Hematopoietic multipotent progenitor cell treated with erythropoietin and hydrocortisone succinate and interleukin-3 and kit ligand, for 8 days (in vitro differentiated cells): ENCODE results near the gene AKR7A2.
A peak's percentile ranks its signal among the peaks of the same experiment; 100 is the strongest.
"Not testable (repeated sequence)": the region's sequence is repeated elsewhere in the genome, so short reads cannot be mapped to it uniquely, and the experiment has no call there.

Source experiments
- DNase-seq: peaks from one replicate; pipeline ENCODE4 v3.0.0-alpha.2; 2015

Gene AKR7A2

DNA sequence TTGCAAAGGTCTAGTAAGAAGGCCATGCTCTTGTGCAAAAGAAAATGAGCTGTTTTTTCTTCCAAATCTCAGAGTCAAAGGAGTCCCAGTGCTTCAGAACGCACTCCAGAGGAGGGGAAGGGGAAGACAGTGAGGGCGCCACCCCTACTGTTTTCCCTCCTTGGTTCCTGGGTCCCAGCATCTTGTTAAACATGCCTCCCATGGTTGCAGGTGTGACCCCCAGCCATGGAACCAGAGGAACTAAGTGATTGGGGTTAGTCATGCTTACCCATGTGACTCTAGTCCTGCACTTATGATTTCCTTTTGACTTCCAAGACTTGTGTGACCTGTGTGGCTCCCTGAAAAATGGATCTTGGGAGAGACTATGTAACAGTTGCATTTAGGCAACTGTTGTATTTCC is 17.3 kb downstream of the AKR7A2 start:
- no peak for DNase-seq

DNA sequence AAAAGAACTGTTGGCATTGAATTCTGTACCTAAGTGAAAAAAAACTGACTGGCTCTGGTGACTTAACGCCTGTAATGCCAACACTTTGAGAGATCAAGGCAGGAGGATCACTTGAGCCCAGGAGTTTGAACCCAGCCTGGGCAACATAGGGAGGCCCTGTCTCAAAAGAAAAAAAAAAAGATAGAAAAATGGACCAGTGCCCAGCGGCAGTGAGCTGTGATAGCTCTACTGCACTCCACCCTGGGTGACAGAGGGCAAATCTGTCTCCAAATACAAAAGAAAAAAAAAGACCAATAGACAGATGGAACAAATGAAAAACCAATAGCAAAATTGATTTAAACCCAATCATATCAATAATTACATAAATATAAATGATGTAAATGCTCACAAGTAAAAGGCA is 22.7 kb downstream of the AKR7A2 start:
- DNase-seq, result peak; percentile 18

DNA sequence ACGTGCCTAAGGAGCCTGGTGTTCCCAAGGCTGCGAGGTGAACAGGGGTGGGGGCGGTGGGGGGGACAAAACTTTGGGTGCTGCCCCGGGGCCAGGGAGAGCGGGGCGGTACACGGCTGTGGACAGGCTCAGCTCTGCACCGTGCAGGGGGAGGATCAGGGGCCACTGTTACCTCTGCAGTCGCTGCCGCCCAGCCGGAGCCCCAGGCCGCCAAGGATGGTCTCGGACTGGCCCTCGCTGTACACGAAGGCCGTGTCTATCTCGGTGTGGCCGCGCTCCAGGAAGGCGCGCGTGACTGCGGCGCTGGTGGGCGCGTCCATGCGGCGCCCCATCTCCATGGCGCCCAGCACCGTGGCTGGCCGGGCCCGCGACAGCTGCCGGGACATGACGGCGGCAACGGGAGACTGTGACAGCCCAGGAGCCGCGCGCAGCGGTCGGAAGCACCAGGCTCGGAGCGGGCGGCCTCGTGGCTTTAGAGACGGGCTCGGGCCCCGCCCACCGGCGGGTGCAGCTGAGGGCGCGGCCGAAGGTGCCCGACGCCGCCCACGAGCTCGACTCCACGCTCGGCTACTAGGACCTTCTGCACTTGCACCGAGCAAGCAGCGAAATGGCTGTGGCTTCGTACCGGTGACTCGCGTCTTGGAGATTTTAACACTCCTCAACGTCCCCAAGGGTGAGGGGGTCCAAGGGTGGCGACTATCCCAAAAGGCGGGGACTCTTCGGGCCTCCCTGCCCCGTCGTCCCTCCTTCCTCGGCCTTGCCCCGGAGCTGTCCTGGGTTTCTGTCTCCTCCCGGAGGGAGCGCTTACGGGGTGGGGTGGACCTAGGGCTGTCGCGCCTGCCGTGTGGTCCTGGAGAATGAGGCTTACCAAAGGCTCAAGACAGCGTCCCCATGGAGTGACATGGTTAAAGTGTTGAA is 23.4 kb downstream of the AKR7A2 start, which contains the start of gene AKR7A3:
Gene AKR7A3 (minus strand): TSS at position 447 of the 918 bp plus-strand sequence. CDS start 61 bp downstream, at position 386.
- DNase-seq, result peak; percentile 68

DNA sequence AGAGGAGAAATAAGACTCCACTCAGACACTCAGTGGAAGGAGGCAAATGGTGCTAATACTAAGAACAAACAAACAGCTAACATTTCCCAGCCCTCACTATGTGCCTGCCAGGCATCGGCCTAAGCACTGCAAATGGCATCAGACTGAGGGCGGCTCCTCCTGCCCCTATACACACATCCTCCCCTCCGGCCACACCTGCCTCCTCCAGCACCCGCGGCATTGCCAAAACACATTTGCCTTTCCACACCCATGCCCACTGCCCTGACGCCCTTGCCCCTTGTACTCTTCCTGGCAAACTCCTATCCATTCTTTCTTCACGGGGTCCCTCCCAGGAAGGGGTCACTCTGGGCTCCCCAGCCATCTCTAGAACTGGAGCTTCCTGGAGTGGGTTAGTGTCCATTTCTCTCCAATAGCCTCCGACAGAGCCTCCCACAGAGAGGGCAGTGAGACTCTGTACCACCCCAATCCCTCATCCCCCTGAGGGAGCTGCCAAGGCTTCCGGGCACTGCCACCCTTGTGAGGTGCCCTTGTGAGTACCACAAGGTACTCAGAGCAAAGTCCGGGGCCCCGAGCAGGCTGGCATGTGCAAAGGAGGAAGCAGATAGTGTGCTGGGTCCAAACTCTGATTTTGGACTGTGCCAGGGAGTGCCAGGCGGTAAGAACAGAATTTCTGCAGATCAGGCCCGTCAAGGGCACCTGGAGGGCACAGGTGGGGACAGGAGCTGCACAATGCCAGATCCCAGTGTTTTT is 24.3 kb downstream of the AKR7A2 start:
- DNase-seq, result no peak

DNA sequence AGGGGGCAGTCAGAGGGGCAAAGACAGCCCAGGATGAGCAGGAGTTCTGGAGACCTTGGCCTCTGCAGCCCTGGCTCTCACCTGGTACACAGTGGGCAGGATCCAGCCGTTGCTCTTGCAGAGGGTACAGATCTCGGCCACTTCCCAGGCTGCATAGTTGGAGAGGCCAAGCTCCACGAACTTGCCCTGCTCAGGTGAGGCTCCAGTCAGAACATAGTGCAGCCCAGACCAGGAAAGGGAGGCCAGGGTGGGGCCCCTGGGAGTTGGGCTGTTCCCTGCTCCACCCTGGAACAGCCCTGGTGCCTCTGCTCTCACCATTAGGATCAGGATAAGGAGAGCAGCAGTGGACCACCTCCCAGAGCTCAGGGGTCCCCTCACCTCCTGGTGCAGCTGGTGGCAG is 26.1 kb downstream of the AKR7A2 start:
- not testable (repeated sequence) for DNase-seq

DNA sequence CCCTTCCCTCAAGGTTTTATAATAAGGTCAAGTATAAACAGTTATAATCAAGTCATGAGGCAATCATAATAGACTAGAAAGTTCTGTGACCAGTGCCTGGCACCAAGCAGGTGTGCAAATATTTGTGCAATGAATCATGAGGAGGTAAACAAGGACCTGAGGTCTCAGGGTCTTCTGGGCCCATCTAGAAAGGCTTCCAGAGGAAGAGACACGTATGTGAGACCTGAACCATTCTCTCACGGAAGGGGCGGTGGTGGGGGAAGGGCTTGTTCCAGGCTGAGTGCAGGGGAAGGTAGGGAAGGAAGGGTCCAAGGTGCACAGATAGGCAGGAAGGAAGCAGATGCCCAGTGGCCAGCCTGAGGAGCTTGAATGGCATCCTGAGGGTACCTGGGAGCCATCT is 26.6 kb downstream of the AKR7A2 start:
- not testable (repeated sequence) for DNase-seq

DNA sequence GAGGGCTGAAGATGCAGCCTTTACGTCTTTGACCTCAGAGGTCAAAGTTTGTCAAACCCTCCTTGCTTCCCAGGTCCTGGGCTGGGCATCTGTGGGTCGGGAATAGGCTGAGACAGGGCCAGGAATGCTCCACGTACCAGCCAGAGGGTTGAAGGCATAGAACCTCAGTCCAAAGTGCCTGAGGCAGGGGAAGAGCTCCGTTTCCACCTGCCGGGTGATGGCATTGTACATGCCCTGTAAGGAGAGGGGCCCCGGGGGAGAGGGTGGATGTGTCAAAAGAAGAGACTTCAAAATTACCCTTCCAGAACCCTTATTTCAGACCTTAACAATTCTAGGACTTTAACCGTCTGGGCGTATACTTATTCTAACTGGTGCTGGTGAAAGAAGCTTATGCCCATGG is 27.1 kb downstream of the AKR7A2 start:
- DNase-seq, result no peak

DNA sequence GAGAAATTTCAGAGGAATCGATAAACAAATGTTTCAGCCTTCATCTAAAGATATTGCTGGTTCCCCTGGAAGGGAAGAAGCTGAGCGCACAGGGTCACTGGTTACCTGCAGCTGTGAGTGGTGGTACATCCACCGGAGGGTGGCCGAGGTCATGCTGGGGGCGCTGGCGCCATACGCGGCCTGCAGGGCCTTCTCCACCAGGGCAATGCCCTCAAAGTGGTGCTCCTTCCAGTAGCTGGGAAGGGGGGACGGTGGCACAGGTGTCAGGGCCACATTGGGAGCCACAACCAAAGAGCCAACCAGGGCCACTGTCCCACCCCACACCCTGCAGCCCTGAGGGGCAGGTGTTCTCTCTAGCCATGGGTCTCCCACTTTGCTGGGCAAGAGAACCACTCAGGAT is 28.1 kb downstream of the AKR7A2 start:
- no peak for DNase-seq

DNA sequence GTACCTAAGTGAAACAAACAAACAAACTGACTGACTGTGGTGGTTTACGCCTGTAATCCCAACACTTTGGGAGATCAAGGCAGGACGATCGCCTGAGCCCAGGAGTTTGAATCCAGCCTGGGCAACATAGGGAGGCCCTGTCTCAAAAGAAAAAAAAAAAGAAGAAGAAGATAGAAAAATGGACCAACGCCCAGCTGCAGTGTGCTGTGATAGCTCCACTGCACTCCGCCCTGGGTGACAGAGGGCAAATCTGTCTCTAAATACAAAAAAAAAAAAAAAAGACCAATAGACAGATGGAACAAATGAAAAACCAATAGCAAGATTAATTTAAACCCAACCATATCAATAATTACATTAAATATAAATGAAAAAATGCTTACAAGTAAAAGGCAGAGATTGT is 37.3 kb downstream of the AKR7A2 start:
- peak; percentile 64 for DNase-seq

DNA sequence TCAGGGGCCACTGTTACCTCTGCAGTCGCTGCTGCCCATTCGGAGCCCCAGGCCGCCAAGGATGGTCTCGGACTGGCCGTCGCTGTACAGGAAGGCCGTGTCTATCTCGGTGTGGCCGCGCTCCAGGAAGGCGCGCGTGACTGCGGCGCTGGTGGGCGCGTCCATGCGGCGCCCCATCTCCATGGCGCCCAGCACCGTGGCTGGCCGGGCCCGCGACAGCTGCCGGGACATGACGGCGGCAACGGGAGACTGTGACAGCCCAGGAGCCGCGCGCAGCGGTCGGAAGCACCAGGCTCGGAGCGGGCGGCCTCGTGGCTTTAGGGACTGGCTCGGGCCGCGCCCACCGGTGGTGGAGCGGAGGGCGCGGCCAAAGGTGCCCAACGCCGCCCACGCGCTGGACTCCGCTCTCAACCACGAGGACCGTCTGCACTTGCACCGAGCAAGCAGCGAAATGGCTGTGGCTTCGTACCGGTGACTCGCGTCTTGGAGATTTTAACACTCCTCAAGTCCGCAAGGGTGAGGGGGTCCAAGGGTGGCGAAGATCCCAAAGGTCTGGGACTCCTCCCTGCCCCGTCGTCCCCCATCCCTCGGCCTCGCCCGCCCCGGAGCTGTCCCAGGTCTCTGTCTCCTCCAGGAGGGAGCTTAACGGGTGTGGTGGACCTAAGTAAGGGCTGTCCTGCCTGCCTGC is 38.0 kb downstream of the AKR7A2 start:
- not testable (repeated sequence) for DNase-seq

DNA sequence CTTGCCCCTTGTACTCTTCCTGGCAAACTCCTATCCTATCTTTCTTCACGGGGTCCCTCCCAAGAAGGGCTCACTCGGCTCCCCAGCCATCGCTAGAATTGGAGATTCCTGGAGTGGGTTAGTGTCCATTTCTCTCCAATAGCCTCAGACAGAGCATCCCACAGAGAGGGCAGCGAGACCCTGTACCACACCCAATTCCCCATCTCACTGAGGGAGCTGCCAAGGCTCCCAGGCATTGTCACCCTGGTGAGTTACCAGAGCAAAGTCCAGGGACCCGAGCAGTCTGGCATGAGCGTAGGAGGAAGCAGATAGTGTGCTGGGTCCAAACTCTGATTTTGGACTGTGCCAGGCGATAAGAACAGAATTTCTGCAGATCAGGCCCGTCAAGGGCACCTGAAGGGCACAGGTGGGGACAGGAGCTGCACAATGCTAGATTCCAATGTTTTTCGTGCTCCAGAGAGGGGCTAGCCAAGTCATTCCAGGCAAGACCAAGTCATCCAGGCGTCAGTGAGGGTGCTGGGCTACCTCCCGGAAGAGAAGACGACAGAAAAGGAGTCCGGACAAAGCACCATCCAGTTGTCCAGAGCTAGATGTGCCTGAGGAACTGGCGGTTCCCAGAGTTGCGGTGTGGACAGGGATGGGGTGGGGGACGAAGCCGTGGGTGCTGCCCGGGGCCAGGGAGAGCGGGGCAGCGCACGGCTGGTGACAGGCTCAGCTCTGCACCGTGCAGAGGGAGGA is 38.7 kb downstream of the AKR7A2 start:
- DNase-seq, result no peak

DNA sequence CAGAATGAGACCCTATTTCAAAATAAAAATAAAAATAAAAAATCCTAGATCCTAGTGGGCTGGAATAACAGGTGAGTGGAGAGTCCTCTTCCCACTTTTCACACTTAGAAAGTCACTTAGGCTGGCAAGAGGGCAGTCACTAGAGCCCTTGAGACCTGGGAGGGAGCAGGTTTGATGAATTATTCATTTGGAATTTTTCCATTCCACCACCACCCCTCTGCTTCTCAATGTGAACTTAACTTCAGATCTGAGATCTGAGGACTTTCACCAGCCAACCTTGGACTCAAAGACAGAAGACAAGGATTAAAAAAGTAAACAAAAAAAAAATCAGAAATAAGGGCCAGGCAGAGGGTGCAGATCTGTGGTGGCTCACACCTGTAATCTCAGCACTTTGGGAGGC is 39.9 kb downstream of the AKR7A2 start:
- no peak for DNase-seq

DNA sequence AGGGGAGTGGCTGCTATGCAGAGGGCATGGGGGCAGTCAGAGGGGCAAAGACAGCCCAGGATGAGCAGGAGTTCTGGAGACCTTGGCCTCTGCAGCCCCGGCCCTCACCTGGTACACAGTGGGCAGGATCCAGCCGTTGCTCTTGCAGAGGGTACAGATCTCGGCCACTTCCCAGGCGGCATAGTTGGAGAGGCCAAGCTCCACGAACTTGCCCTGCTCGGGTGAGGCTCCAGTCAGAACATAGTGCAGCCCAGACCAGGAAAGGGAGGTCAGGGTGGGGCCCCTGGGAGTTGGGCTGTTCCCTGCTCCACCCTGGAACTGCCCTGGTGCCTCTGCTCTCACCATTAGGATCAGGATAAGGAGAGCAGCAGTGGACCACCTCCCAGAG is 41.6 kb downstream of the AKR7A2 start:
- not testable (repeated sequence) for DNase-seq

DNA sequence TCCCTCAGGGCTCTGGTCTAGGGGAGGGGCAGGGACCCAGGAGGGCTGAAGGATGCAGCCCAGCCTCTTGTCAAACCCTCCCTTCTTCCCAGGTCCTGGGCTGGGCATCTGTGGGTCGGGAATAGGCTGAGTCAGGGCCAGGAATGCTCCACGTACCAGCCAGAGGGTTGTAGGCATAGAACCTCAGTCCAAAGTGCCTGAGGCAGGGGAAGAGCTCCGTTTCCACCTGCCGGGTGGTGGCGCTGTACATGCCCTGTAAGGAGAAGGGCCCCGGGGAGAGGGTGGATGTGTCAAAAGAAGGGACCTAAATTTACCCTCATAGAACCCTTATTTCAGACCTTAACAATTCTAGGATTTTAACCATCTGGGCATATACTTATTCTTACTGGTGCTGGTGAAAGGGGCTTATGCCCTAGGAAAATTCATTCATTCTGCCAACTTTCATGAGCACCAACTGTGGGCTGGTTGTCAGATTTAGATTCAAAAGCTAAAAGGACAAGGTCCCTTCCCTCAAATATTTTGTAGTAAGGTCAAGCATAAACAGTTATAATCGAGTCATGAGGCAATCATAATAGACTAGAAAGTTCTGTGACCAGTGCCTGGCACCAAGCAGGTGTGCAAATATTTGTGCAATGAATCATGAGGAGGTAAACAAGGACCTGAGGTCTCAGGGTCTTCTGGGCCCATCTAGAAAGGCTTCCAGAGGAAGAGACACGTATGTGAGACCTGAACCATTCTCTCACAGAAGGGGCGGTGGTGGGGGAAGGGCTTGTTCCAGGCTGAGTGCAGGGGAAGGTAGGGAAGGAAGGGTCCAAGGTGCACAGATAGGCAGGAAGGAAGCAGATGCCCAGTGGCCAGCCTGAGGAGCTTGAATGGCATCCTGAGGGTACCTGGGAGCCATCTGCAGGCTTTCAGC is 42.3 kb downstream of the AKR7A2 start:
- not testable (repeated sequence) for DNase-seq

DNA sequence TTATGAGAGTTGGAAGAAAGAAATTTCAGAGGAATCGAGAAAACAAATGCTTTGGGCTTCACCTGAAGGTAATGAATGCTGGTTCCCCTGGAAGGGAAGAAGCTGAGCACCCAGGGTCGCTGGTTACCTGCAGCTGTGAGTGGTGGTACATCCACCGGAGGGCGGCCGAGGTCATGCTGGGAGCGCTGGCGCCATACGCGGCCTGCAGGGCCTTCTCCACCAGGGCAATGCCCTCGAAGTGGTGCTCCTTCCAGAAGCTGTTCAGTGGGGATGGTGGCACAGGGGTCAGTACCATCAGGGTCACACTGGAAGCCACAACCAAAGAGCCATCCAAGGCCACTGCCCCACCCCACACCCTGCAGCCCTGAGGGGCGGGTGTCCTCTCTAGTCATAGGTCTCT is 43.5 kb downstream of the AKR7A2 start:
- DNase-seq, result no peak

DNA sequence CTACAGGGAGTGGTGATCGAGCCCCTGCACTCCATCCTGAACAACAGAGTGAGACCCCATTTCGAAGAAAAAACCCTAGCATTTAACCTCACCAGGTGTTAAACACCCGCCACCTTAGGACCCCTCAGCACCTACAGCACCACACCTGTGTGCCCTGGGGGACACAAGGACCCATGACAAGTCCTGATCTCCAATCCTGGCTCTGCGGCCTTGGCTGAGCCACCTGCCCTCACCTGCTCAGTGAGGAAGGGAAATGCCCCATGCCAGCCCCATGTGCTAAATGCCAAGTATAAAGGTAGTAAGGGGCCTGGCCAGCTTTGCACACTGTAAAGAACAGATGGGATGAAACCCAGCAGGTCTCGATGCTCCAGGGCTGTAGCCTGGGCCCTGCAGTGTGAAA is 49.2 kb downstream of the AKR7A2 start:
- no peak for DNase-seq

DNA sequence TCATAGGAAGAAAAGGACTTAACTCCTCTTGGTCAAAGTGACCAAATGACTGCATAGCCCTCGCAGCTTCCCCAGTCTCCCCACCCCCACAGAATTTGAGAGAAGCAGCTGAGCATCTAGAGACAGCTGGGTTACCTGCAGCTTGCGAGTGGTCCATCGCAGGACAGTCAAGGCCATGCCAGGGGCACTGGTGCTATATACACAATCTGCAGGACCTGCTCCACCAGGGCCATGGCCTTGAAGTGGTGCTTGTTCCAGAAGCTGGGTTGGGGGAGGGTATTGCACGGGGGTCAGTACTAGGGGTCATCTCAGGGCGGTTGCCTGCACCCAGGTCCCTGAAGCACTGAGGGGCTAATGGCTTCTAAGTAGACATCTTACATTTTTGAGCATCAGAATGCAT is 49.9 kb downstream of the AKR7A2 start:
- no peak for DNase-seq

DNA sequence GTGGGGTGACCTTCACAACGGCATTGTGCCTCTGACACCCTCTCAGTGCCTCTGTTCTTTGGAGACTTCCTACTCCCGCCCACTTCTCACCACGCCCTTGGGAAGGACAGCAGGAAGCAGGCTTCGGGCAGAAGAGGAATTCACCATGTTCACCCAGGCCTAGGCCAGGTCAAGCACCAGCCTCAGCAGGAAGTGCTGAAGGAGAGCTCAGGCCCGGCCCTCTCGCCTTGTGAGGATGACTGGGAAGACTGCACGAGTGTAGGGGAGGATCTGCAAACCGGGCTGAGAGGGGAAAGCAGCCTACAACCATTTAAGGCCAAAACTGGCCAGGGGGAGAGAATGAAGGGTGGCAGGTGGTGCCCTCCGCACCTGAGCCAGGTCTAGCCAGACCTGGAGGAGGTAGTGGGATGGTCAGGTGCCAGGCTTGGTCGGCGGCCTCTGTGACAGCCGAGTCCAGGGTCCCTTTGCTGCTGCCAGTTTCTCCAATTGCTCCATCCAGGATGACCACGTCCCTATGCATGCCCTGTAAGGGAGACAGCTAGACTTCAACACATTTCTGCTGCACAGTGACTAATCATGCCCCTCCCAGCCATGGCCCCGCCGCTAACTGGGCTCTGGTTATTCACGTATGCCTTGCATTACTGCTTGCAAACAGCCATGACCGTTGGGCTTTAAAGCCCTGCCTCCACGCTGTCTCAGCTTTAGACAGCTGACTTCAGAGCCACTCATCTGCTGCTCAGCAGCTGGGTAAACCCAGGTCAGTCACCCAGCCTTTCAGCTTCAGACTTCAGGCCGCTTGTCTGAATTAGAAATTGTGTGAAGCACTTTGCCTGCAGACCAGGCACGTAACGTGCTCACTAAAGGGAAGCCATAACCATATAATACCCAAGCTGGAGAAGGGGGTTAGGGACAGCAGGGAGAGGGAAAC is 51.5 kb downstream of the AKR7A2 start:
- DNase-seq, result no peak

DNA sequence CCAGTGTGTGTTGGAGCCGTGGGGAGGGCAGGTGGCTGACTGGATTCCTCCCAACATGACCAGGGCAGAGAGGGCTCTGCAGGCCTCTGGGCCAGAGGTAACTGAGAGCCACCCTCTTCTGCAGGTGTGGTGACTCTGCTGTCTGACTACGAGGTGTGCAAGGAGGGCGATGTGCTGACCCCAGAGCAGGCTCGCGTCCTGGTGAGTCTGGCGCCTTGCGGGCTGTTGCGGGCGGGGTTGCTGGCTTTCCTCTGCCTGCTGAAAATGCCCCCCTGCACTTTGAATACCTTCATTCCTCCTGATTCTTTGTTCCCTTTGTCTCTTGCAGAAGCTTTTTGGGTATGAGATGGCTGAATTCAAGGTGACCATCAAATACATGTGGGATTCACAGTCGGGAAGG is 53.6 kb downstream of the AKR7A2 start:
- DNase-seq, result no peak

DNA sequence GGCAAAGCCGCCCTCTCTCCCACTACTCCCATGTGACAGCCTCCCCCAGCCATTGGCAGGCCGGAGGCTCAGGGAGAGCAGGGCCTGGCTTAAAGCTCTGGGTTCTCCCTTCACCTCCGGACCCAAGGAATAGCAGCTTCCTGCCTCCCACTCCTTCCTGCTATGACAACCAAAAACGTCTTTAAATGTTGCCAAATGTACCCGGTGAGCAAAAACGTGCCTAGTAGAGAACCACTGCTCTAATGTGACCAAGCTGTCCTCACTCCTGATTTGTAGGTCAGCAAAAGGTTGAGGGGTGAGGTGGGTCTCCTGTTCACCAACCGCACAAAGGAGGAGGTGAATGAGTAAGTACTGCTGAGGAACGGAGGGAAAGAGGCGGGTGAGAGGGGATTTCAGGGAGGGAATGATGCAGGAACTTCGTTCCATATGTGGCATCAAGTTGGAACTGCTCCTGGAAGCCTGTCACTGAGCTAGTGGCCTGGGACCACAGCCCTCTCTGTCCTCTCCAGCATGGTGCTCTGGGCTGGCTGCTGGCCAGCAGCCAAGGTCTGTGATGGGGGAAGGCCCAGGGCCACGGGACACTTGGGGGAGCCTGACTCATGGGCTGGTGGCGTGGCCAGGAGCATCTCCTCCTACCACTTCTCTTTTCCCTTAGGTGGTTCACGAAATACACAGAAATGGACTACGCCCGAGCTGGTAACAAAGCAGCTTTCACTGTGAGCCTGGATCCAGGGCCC is 54.6 kb downstream of the AKR7A2 start:
- DNase-seq, result peak; percentile 27
